GM06990 (cell line): ENCODE data around the gene CCL5.
A peak's percentile ranks its signal among the peaks of the same experiment; 100 is the strongest.

Experiments
- DNase-seq: peaks from one replicate; pipeline ENCODE4 v3.0.0-alpha.2; 2011; ENCODE audit not compliant: insufficient read length; ENCODE audit errors: extremely low read depth
- H3K27me3 ChIP-seq: replicated peaks from 2 replicates; pipeline ENCODE4 v1.6.0; 2011; ENCODE audit warnings: low read length; ENCODE audit not compliant: control insufficient read depth, insufficient read depth
- H3K36me3 ChIP-seq: 2 replicates; pipeline ENCODE4 v1.5.1; 2011; ENCODE audit warnings: low read length; ENCODE audit not compliant: control insufficient read depth, insufficient read depth
- H3K4me3 ChIP-seq: replicated peaks from 2 replicates; pipeline ENCODE4 v1.5.1; 2011; ENCODE audit warnings: low read depth, mild to moderate bottlenecking, control low read depth, low read length
- CTCF ChIP-seq: IDR thresholded peaks from 2 replicates; pipeline ENCODE4 v1.5.1; 2011; ENCODE audit warnings: low read length, control low read depth, mild to moderate bottlenecking, inconsistent platforms; ENCODE audit not compliant: insufficient read depth, poor library complexity, severe bottlenecking

CCL5 gene

GRCh38 chr17:35895636-35896587 is 15.8 kb upstream of the CCL5 start:
- no peak for TF ChIP-seq CTCF
- peak; percentile 50 for DNase-seq
- Histone ChIP-seq H3K4me3 (no peak overlapping the region), H3K27me3 (no peaks in the 10 kb centered on the region), H3K36me3 (no peaks in the 10 kb centered on the region)

- TF ChIP-seq CTCF, result no peak
- H3K4me3 ChIP-seq, result no peak overlapping the region
Measured at GRCh38 chr17:35894206-35894605, 14.0 kb upstream of the CCL5 start.

GRCh38 chr17:35893751-35894150 is 13.6 kb upstream of the CCL5 start:
- Histone ChIP-seq H3K36me3 (no peaks in the 10 kb centered on the region), H3K4me3 (no peak overlapping the region), H3K27me3 (no peaks in the 10 kb centered on the region)
- no peak for DNase-seq
- no peak for TF ChIP-seq CTCF

More at GRCh38 chr17:35894206-35894605, 14.0 kb upstream of the CCL5 start:
- H3K36me3 ChIP-seq, result no peaks in the 10 kb centered on the region
- no peaks in the 10 kb centered on the region for H3K27me3 ChIP-seq
- no peak for DNase-seq

GRCh38 chr17:35892091-35893035 is 12.2 kb upstream of the CCL5 start:
- no peak for TF ChIP-seq CTCF
- DNase-seq, result peak; percentile 48
- H3K27me3 ChIP-seq, result no peaks in the 10 kb centered on the region
- H3K36me3 ChIP-seq, result no peaks in the 10 kb centered on the region
- H3K4me3 ChIP-seq, result no peak overlapping the region

GRCh38 chr17:35891269-35891668 is 11.1 kb upstream of the CCL5 start:
- TF ChIP-seq CTCF, result no peak

More at GRCh38 chr17:35891269-35891668, 11.1 kb upstream of the CCL5 start:
- no peak overlapping the region for H3K4me3 ChIP-seq
- H3K27me3 ChIP-seq, result no peaks in the 10 kb centered on the region
- no peak for DNase-seq
- no peaks in the 10 kb centered on the region for H3K36me3 ChIP-seq
